GM10248 (cell line): Measurements from ENCODE around the gene PCDH9.

ENCODE experiments used
- CTCF ChIA-PET: fragments of 300-600 bp; sonication (Branson Sonifier 250); formaldehyde crosslinking; extraction: SDS; loops from one replicate; lab custom pipeline; 2021; ENCODE audit warnings: antibody characterized with exemption; lab: Yijun Ruan, JAX
- POLR2A ChIA-PET: fragments of 350-650 bp; sonication (Branson Sonifier 250); formaldehyde crosslinking; extraction: SDS; loops from one replicate; lab custom pipeline; 2020; ENCODE audit warnings: antibody characterized with exemption; lab: Yijun Ruan, JAX
- DNase-seq: peaks from one replicate; pipeline ENCODE4 v3.0.0; 2012; ENCODE audit errors: extremely low spot score
- CTCF ChIP-seq: IDR thresholded peaks from 2 replicates; pipeline ENCODE4 v1.5.1; 2012; ENCODE audit warnings: mild to moderate bottlenecking, low read depth; ENCODE audit errors: extremely low read depth, missing control alignments, control extremely low read depth

PCDH9 gene

GRCh38 chr13:67042556-67042955 is 187.6 kb downstream of the PCDH9 start:
- POLR2A ChIA-PET = no interaction called here
- TF ChIP-seq CTCF = no peak
- CTCF ChIA-PET = no interaction called here
- no peak for DNase-seq

GRCh38 chr13:67036699-67037457 is 193.3 kb downstream of the PCDH9 start:
- TF ChIP-seq CTCF = no peak
- ChIA-PET POLR2A (no interaction called here), CTCF (interaction anchor here (1.3 kb wide), 1 partner anchor 9 kb away, joined by 6 read pairs; no protein-coding TSS in a partner anchor)
- no peak for DNase-seq

- no peak for TF ChIP-seq CTCF
- no peak for DNase-seq
- POLR2A ChIA-PET = no interaction called here
- CTCF ChIA-PET = interaction anchor here (1.1 to 1.6 kb wide), 3 partner anchors 12 to 24 kb away, joined by 3 read pairs; no protein-coding TSS in a partner anchor
These were observed 197.0 kb downstream of the PCDH9 start for GRCh38 chr13:67033170-67033569.

- no peak for DNase-seq
- ChIA-PET CTCF (no interaction called here), POLR2A (no interaction called here)
- no peak for TF ChIP-seq CTCF
These were observed 206.8 kb downstream of the PCDH9 start for GRCh38 chr13:67023130-67023876.

DNA sequence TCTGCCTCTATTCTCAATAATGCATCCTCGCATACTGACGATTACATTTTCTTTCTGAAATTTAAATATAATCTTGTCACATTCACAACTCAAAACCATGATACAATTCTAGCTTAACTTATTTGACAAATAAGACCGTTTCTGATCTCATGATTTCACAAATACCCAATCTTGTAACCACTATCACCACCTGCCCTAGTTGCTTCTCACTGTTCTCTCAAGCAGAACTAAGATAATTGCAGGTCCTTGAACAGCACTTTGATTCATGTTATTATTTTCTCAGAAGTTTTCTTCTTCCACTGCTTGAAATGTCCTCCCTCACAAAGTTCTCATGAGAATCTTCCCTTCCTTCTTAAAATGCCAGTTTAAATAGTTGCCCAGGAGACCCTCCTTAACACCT is 211.4 kb downstream of the PCDH9 start:
- no peak for TF ChIP-seq CTCF
- POLR2A ChIA-PET = no interaction called here
- CTCF ChIA-PET = interaction anchor here (1.4 to 1.8 kb wide), 3 partner anchors 9 to 60 kb away, joined by 3 to 5 read pairs (median 4); no protein-coding TSS in a partner anchor

GRCh38 chr13:67017276-67017675 is 212.9 kb downstream of the PCDH9 start:
- no peak for DNase-seq
- ChIA-PET CTCF (interaction anchor here (0.9 to 1.4 kb wide), 2 partner anchors 7 to 25 kb away, joined by 3 to 4 read pairs; no protein-coding TSS in a partner anchor), POLR2A (no interaction called here)
- TF ChIP-seq CTCF = no peak

More for the DNA sequence above, 211.4 kb downstream of the PCDH9 start:
- no peak for DNase-seq
